OCI-LY3 (cell line): ENCODE measurements around the gene SPEF1.

Experiments
- CTCF ChIP-seq: fragments of 200-600, 300-600 bp; sonication (generic); IDR thresholded peaks from 2 replicates; pipeline ENCODE4 v1.5.1; 2014; ENCODE audit warnings: antibody characterized with exemption, low read length, low read depth
- EZH2phosphoT487 ChIP-seq: fragments of 200-600 bp; shearing (Covaris generic); IDR thresholded peaks from 2 replicates; pipeline ENCODE4 v1.6.1; 2018; ENCODE audit warnings: antibody characterized with exemption, mixed run types, low read depth

- no peak for TF ChIP-seq CTCF
- no peak for TF ChIP-seq EZH2phosphoT487
Observed at GRCh38 chr20:3751305-3751674, 30.0 kb downstream of the SPEF1 start.
